GM21825 (cell line): ENCODE data around the gene SHROOM3.

Experiments
- ATAC-seq: cut with Tn5 transposase; IDR thresholded peaks from one replicate; pipeline ENCODE4 v1.9.1; 2021; ENCODE audit warnings: mild to moderate bottlenecking, moderate library complexity; ENCODE audit not compliant: unreplicated experiment

SHROOM3 gene

DNA sequence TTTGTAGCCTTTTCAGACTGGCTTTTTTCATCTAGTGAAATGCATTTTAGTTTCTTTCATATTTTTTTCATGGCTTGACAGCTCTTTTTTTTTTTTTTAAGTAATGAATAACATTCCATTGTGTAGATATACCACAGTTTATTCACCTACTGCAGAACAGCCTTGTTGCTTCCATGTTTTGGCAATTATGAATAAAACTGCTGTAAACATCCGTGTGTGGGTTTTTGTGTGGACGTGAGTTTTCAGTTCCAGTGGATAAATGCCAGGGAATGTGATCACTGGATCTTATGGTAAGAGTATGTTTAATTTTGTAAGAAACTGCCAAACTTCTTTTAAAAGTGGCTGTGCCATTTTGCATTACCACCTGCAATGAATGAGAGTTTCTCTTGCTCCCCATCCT is 302.2 kb downstream of the SHROOM3 start:
- ATAC-seq, result no peak

DNA sequence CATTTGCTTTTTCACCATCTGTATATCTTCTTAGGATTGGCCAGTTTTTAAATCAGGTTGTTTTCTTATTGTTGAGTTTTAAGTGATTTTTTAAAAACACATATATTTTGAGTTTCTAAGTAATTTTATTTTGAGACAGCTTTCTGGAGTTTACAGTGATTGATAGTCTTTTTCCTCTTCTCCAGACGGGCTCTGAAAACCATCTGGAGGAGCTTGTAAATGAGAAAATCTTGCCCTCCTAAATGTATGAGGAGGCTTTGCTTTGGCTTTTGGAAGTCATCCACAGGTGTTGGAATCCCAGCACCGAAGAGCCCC is 302.7 kb downstream of the SHROOM3 start:
- no peak for ATAC-seq

DNA sequence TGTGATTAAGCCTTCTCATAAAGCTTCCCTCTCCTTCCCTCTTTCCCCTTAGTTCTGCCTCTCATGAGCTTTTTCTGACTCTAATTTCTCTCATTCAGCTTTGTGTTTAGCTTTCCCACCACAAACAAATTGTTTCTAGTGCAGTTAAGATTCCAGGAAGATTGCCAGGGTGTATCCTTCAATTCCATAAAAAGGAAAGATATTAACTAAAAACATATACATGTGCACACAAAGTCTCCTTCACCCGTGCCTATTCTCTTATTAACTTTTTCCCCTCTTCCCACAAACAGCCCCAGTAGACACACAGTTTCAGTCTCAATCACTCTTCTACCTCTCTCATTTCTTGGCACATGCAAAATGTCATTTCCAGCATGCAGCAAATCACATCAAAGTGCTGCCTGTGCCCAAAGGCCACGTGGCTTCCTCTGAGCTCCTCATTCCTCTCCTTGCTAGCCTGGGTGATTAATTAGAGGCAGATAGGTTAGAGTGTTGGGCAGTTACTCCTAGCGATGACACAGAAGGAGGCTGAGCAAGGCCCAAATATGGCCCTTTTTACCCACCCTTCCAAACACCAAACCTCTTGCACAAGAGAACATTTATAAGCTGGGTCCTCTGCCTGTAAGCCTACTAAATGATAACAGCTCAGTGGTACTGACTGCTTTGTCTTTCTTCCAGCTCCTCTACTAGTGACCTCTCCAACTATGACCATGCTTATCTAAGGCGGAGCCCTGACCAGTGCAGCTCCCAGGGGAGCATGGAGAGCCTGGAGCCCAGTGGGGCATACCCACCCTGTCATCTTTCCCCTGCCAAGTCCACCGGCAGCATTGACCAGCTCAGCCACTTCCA is 303.3 kb downstream of the SHROOM3 start:
- ATAC-seq, result no peak

DNA sequence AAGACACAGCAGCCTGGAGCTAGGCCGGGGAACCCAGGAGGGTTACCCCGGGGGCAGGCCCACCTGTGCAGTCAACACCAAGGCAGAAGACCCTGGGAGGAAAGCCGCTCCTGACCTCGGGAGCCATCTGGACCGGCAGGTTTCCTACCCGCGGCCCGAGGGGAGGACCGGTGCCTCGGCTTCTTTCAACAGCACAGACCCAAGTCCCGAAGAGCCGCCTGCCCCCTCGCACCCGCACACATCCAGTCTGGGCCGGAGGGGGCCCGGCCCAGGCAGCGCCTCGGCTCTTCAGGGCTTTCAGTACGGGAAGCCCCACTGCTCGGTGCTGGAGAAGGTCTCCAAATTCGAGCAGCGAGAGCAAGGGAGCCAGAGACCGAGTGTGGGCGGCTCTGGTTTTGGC is 305.2 kb downstream of the SHROOM3 start:
- no peak for ATAC-seq

DNA sequence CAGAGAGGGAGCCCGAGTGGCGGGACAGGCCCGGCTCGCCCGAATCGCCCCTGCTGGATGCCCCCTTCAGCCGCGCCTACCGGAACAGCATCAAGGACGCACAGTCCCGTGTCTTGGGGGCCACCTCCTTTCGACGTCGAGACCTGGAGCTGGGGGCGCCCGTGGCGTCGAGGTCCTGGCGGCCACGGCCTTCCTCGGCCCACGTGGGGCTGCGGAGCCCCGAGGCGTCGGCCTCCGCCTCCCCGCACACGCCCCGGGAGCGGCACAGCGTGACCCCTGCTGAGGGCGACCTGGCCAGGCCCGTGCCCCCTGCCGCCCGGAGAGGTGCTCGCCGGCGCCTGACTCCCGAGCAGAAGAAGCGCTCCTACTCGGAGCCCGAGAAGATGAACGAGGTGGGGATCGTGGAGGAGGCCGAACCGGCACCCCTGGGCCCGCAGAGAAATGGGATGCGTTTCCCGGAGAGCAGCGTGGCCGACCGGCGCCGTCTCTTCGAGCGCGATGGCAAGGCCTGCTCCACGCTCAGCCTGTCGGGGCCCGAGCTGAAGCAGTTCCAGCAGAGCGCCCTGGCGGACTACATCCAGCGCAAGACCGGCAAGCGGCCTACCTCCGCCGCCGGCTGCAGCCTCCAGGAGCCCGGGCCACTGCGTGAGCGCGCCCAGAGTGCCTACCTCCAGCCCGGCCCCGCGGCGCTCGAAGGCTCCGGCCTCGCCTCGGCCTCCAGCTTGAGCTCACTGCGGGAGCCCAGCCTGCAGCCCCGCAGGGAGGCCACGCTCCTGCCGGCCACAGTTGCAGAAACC is 306.0 kb downstream of the SHROOM3 start:
- no peak for ATAC-seq

DNA sequence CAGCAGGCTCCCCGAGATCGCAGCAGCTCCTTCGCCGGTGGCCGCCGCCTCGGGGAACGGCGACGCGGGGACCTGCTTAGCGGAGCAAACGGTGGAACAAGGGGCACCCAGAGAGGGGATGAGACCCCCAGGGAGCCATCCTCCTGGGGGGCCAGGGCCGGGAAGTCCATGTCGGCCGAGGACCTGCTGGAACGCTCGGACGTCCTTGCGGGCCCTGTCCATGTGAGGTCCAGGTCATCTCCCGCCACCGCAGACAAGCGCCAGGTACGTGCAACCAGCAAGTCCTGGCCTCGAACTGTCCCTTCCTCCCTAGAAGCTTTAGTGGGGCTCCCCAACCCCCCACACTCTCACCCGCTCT is 306.6 kb downstream of the SHROOM3 start:
- no peak for ATAC-seq

DNA sequence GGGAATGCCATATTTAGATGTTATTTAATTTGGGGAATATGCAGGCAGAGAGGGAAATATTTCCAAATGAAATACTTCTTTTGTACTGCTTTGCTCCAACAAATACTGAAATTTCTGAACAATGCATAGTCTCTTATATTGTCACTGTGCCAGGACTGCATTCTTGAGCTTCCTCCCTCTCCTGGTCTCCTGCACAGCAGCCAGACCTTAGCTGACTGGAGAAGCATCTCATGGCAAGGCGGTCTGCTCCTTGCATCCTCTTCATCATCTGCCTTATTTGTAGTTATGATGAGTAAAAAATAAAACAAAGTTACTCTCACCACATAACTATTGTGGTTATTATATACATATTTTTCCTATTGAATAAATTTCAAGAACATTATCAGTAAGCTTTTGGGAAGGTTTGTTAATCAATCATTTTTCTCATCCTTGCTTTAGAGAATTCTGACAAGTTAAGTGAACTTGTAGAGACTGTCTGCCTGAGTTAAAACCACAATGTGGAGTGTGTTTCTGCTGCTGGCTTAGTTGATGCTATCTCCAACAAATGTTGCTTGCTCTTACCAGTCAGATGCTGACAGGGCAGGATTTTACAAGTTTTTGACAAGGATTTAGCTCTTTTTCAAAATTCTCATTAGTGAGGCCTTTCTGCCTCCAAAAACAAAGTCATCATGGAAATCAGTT is 309.4 kb downstream of the SHROOM3 start:
- ATAC-seq, result no peak

DNA sequence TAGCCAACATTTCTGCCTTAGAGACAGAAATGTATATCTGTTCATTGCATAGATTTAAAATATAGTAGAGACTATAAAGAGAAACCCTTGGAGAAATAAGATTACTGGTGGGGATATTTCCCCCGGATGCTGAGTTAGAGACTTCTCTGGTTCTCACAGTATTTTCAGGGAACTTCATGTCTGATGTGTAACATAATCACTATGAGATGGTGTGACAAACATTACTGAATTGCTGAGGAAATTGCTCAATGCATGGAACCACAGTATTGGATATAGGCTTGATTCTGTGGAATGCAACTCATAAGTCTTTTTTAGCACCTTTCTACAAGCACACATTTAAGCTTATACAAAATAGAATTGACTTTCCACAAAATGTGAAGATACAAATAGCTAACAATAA is 310.2 kb downstream of the SHROOM3 start:
- no peak for ATAC-seq

DNA sequence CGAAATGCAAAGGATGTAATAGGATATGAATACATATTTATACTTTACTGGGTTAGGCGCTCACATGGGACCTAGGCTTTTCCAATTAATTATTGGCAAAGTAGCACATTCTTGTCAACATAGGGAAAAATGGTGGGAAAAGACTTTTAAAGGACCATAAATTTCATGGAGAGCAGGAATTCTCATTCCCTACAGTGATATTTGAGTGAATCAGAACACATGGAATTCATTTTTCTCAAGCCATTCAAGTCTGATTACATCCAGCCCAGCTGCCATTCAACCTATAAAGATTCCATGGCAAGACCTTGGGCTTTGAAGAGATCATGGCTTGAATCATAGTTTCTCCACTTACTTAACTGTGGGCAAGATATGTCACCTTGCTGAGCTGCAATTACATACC is 312.5 kb downstream of the SHROOM3 start:
- no peak for ATAC-seq

DNA sequence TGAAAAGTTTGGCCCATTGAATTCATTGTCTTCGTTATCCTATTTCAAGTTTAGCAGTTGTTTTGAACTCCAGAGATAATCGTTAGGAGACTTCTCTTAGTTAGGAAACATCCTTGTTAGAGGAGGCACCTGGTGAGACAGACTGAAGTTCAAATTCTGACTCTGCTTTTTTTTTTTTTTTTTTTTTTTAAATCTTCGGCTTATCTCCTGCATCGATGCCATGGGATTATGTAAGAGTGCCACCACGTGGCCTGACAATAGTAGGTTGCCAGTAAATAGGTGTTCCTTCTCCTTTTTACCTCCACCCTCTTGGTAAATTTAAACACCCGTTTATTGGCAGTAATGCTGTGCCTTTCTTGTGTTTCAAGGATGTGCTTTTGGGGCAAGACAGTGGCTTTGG is 313.6 kb downstream of the SHROOM3 start:
- ATAC-seq, result no peak

DNA sequence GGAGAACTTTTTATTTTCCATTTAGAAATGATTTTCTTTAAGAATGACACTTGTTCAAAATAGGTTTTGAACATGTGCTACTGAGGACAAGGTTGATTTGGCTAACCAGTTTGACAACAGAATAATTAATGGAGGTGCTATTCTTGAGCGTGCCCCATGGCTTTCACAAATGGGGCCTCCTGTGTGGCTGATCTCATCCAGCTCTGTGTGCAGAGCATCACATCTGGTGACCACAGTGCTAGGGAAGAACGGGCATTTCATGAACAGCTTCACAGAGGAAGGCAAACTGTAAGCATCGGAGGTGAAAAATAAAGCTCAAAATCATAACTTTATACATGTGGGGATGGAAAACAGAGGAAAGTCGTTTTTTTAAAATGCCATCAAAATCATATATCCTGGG is 314.3 kb downstream of the SHROOM3 start:
- ATAC-seq, result no peak

DNA sequence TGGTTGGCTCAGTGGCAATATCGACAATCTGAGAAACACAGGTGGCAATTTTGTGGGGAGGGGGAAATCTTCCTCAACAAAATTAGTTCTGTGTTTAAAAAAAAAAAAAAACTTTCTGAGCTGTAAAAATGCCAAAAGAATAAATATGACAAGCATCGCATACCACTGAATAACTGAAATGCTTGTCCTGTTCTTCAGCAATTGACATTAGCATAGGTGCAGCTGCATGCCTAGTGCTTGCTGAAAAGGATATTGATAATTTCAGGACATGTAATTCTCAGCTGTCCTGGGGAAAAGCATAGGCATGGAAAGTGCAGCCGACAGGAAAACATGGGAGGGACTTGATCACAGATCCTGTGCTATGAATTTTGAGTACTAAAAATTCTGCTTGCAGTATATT is 315.7 kb downstream of the SHROOM3 start:
- ATAC-seq, result no peak

DNA sequence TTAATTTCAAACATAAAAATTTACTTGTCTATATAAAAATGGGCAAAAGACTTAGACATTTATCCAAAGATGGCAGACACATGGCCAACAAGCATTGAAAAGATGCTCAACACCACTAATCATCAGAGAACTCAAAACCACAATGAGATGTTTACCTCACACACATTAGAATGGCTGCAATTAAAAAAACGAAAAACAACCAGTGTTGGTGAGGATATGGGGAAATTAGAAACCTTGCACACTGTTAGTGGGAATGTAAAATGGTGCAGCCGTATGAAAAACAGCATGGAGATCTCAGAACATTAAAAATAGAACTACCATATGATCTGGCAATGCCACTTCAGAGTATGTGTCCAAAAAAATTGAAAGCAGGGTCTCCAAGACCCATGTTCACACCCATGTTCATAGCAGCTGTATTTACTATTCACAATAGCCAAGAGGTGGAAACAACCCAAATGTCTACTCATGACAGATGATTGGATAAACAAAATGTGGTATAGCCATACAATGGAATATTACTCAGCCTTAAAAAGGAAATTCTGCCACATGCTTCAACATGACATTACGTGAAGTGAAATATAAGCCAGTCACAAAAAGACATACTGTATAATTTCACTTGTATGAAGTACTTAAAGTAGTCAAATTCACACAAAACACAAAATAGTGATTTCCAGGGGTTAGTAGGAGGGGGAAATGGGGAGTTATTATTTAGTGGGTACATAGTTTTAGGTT is 316.7 kb downstream of the SHROOM3 start:
- ATAC-seq, result no peak

DNA sequence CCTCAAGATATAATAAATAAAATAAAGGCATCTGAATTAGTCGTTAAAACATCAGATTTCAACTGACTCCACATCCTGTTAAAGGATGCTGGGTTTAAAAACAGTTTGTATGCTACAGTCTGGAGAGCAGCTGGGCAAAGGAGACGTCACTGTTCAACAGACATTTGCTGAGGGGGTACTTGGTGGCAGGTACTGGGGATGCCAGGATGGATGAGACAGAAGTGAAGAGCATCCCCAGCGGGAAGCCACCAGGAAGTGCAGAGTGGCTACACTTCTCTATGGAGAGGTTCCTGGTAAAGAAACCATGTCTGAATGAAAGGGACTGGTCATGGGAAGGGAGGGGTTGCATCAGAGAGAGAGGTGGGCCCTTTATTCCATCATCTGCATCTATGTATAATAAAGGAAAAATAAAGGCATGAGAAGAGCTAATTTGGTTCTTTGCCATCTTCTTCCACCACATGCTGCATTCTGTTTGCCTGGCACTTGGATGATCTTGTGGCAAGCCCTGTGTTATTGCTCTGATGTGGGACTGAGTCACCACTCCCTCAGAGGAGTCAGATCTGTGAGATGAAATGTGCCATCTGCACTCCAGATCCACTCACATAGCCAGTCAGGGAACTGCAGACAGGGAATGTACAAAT is 318.0 kb downstream of the SHROOM3 start:
- ATAC-seq, result no peak

DNA sequence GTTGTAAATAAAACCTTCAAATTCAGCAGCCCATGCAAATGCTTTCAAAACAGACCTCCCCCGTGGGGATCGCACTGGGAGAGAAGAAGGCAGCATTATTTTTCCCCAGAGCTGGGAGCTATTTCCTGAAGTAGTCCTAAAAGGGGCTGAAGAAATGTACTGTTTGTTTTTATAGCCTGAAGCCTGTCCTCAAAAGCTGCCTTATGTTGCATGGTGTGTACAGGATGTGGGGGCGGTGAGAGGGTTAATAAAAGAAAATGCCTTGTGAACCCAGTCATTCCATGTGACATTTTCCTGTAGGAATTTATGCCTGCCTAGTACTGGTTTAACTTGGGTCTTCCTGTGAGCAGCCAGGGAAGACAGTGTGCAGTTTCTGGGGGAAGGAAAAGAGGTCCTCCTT is 318.8 kb downstream of the SHROOM3 start:
- ATAC-seq, result no peak

DNA sequence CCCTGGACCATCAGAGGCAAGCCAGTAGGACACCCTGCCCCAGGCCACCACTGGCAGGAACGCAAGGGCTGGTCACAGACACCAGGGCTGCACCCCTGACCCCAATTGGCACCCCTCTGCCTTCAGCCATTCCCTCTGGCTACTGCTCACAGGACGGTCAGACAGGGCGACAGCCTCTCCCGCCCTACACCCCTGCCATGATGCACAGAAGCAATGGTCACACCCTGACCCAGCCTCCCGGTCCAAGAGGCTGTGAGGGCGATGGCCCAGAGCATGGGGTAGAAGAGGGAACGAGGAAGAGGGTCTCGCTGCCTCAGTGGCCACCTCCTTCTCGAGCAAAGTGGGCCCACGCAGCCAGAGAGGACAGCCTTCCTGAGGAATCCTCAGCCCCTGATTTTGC is 319.4 kb downstream of the SHROOM3 start:
- ATAC-seq, result no peak

DNA sequence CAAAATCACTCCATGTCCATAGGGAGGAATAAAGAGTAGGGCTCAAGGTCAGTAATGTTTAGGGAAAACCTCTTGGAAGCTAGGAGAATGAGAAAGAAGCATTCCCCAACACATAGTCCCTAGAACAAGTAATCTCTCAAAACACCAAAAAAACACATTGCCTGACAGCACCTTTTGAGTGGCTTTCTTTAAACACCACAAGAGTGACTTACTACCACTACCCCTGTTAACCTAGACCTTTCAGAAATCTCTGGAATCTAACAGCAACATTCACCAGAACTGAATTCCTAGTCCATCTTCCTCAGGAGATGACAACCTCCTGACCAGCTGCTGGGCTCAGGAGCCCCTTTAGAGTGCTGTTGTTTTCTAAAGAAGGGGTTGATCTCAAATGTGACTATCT is 320.7 kb downstream of the SHROOM3 start:
- no peak for ATAC-seq

DNA sequence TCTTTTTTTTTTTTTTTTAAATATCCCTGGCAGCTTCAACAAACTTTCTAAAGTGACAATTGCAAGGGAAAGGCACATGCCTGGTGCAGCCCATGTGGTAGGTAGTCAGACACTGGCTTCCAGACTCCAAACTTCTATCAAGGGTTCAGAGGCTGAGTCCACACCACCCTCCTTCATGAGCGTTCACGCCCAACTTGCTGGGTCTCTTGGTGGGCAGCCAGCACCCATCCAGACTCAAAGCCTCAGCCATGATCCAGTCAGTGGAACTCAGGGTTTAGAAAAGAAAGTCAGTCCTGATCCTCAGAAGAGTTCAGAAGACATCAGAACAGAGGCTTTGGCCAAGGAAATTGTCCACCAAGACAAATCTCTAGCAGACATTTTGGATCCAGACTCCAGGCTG is 321.4 kb downstream of the SHROOM3 start:
- no peak for ATAC-seq

DNA sequence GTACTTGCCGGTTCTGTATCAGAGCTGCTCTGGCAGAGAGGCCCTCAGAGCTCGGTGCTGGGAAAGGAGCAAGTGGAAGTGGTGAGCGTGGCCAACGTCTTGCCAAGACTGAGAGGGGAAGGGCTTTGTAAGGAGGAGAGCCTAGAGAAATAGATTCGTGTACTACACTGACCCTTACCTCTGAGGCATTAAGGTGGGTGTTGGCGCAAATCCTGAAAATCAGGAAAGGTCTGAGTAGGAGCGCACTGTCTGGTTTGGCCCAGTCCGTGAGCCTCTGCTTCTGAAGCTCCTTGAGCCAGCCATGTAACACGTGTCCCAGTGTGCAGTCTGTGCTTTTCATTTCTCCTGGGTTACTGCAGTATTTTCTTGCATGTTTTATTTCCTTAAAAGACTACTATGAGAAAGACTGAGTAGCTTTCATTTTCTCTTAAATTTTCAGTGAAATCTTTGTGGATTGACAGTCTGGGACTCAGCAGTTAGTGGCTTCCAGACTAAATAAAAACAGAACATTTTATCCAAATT is 322.4 kb downstream of the SHROOM3 start:
- ATAC-seq, result no peak

DNA sequence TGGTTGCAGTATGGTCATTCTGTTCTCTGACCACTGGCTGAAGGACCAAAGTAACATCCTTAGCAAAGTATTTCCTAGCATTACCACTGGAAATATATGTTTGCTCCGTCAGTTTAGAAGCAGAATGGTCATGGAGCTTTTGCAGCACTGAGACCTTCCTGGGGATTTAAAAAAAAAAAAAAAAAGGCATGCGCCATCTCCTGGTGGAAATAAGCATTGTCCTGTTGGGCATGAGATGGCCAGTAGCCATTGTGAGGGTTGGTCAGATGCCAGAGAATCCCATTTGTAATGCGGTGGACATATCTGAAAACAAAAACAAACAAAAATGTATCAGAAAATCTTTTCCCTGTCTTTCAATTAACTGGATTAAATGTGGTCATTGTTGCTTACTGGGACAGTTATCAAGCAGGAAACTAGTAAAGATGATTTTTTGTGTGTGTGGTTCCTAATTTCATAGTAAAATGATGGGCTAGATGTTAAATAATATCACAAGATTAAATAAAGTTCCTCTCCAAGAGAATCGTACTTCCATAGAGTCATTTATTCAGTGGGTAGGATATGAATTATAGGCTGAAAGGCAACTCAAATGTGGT is 323.4 kb downstream of the SHROOM3 start:
- ATAC-seq, result no peak
